Endometrial microvascular endothelial cells (primary cell): ENCODE measurements around the gene C5orf52. TPM values are rescaled to one million over a fixed set of nuclear protein-coding genes. Genes with fewer than 3 reads are reported as not detected.
"Not testable (repeated sequence)": the region's sequence is repeated elsewhere in the genome, so short reads cannot be mapped to it uniquely, and the experiment has no call there.

Experiments used
- in situ Hi-C: cut with HindIII; loops from 2 replicates; pipeline ENCODE4 v1.10.0; 2017; ENCODE audit warnings: low sequenced_read_pairs, low pct_unique_long_range_greater_than_20kb; ENCODE audit errors: inconsistent ontology term
- total RNA-seq: library from RNA; depleted of rRNA; stranded (reverse); fragments of >200 nt; gene quantifications from one replicate; pipeline ENCODE4 v1.2.3, GENCODE V29; 2015; ENCODE audit errors: inconsistent ontology term

Gene C5orf52
- total RNA-seq, 1 donor from 2014 or later, result not detected

GRCh38 chr5:157672976-157673375, 1.6 kb downstream of the C5orf52 start:
- in situ Hi-C loops, result no loop called here

DNA sequence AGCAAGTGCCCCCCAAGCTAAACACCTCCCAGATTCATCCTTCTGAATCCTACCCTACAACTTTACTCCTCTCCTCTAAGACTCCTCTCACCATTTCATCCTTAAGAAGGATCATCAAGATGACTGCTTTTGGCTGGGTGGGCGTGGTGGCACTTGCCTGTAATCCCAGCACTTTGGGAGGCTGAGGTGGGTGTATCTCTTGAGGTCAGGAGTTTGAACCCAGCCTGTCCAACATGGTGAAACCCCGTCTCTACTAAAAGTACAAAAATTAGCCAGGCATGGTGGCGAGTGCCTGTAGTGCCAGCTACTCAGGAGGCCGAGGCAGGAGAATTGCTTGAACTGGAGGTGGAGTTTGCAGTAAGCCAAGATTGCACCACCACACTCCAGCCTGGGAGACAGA, 3.0 kb downstream of the C5orf52 start:
- in situ Hi-C loops, result not testable (repeated sequence)

DNA sequence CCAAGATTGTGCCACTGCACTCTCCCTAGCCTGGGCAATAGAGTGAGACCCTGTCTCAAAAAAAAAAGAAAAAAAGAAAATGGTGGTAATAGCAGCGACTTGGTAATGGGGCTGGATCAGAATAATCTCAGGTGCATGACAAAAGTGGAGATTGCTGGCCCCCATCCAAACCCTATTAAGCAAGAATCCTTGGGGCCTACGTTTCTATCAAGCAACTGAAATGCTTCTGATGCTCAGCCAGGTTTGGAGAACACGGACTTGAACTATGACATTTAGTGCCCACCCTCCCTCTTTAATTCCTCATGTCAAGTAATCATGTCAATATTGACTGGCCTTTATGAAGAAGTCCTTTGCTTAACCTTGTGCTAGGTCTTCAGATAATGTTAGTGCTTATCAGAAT, 6.6 kb downstream of the C5orf52 start:
- in situ Hi-C loops, result no loop called here

GRCh38 chr5:157679801-157680200, 8.5 kb downstream of the C5orf52 start:
- in situ Hi-C loops, result no loop called here

DNA sequence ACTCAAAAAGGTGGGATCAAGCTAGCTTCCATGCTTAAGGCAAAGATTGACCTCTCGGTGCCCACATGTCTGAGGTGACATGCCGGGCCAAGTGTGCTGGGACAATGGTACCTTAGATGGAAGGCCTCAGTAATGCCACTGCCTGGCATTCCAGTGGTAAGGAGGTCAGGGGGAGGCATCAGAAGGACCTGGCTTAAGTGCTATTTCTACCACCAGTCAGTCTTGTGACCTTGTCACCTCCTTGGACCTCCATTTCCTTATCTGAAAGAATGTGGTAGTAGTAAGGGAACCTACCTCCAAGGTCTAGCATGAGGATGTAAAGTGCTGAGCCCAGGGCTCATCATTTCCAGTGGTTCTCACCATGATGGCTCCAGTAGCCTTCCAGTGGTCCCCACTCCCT, 8.9 kb downstream of the C5orf52 start:
- in situ Hi-C loops, result no loop called here

GRCh38 chr5:157681048-157681447, 9.7 kb downstream of the C5orf52 start:
- in situ Hi-C loops, result no loop called here

- in situ Hi-C loops, result no loop called here
Observed at GRCh38 chr5:157682257-157682656, 10.9 kb downstream of the C5orf52 start.

DNA sequence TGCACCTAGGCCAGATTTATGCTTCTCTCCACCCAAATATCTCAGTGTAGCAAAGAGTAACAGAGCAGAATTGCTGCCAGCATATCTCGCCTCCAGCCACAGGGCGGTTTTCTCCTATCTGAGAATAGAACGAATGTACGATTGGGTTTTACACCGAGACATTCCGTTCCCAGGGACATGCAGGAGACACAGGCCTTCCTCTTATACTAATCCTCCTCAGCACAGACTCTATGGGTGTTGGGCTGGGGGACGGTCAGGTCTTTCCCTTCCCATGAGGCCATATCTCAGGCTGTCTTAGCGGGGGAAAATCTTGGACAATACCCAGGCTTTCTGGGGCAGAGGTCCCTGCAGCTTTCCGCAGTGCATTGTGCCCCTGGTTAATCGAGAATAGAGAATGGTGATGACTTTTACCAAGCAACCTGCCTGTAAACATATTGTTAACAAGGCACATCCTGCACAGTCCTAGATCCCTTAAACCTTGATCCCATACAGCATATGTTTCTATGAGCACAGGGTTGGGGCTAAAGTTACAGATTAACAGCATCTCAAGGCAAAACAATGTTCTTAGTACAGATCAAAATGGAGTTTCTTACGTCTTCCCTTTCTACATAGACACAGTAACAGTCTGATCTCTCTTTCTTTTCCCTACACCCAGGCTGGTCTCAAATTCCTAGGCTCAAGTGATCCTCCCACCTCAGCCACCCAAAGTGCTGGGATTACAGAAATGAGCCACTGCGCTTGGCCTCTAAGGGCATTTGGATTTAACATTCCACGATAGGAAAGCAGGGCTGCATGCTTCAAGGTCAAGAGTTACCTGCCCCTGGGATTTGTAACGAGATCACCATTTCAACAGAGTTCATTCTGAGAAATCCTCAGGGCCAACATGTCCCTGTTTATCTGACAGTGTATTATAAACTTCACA, 15.2 kb downstream of the C5orf52 start:
- in situ Hi-C loops, result not testable (repeated sequence)

GRCh38 chr5:157687198-157687554, 15.8 kb downstream of the C5orf52 start:
- in situ Hi-C loops, result no loop called here

DNA sequence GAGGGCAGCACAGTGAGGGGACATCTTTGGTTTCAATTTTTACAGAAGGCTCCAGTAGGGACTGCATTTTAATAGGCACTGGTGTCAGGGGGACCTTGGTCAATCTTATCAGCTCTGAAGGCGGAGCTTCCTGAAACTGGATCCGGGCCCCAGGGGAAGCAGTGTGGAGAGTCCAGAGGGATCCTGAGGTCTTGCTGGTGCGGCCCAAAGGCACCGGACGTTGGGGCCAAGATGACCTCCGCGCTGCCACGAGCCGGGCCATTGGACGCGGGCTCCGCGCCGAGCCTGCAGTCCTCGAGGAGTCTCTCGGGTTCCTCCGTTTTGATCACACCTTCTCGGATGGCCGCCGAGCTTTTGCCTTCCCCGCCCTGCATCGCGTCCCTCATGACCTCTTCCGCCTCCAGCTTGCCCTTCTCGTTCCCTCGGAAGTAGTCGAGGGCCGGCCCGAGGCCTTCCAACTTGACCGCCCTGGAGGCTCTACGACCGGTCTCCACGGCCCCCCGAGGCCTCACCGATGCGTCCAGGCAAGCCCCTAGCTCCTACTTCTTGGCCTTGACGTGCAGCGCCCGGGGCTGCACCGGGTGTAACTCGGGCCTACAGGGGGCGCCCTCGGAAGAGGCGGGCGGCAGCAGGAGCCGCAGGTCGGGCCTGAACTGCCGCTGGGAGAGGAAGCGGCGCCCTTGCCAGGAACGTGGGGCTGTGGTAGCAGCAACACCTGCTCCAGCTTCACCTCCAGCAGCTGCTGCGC, 18.8 kb downstream of the C5orf52 start:
- in situ Hi-C loops, result no loop called here

DNA sequence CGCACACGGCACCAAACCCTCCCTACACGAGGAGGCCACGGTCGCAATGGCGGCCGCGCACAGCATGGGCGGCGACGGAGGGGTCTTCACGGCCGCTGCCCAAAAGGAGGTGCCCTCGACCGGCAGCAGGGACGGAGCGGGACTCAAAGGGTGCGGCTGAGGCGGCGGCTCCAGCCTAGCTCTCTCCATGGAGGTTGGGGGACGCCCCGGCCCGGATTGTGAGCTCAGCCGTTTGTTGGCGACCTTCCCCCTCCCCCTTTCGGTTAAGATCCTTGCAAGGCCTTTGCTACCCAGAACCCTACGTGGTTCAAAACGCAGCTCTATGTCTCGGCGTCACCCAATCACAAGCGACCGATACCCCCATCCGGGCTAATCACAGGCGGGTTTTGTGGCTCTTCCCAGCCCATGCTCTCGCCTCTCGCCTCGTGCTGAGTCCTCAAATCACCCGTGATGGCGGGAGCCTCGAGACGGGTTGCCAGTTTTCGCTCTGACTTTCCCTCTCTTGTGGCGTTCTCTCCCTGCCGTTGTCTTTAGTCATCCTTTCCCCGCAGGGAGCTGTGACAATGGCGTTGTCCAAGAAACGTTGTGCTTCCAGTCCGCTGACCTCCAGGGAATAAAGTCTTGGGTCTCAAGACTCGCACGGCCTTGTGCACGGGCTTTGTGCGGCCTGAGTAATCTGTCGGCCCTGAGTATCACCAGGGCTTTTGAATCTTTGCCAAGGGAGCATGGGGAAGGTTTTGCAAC, 19.5 kb downstream of the C5orf52 start:
- in situ Hi-C loops, result no loop called here

- in situ Hi-C loops, result not testable (repeated sequence)
Observed at GRCh38 chr5:157693816-157694215, 22.5 kb downstream of the C5orf52 start.

DNA sequence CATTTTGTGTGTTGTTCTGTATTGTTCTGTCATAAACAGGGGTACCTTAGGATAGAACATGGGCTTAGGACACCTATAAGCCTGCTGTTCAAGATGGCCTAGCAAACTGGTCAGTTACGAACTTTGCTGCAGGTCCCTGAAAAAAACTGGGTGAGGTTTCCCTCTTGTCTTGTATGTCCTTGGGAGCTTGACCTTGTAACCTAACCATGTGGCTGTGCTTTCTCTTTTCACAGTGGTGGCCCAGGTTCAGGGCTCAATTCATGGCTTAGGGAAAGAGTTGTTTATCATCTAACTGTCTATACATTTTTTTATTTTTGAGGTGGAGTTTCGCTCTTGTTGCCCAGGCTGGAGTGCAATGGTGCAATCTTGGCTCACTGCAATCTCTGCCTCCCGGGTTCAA, 24.8 kb downstream of the C5orf52 start:
- in situ Hi-C loops, result not testable (repeated sequence)

DNA sequence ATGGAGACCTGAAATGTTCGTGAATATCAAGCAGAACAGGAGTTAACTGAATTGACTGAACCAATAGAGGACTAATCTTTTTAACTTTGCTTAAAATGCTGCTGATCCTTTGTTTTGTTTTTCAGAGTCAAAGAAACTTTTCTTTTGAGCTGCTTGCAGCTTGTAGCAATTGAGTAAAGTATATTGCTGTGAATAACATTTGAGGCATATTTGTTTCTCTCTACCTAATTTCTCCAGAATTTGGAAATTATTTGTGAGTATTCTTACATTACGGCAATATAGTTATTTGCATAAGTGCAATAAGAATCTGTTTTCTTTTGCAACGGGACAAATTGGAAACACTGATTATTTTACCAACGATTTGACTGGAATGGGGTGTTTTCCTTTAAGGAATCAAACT, 27.3 kb downstream of the C5orf52 start:
- in situ Hi-C loops, result not testable (repeated sequence)

DNA sequence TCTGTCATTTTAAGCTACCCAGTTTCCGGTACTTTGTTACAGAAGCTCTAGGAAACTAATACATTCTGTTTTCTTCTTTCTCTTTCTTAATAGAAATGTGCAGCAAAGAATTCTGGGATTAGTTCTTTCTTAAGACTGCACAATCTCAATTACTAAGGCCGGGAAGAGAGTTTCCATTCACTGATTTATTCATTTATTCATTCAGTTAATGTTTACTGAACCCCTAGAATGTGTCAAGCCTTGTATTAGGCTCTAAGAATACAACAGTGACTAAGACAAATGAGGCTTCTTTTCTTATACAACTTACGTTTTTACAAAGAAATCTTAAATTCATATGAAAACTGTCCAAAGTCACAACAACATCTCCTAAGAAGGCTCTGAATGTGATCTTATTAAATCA, 32.4 kb downstream of the C5orf52 start:
- in situ Hi-C loops, result no loop called here

DNA sequence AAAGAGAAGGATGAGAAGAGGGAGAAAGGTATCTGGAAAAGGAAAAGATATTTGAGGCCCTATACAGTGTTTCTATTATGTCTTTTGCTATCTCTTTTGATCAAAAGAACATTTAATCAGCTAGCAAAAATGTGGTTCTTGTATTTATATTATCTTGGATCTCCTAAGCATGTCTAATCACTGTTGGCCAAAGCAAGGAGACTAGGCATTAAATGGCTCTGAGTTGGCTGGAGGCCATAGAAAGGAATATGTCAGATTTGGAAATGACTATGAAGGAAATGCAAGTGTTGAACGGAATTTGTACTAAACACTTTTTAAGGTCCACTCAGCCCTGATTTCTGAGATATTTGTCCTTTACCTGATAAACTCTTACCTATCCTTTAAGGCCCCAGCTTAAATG, 37.5 kb downstream of the C5orf52 start:
- in situ Hi-C loops, result no loop called here

DNA sequence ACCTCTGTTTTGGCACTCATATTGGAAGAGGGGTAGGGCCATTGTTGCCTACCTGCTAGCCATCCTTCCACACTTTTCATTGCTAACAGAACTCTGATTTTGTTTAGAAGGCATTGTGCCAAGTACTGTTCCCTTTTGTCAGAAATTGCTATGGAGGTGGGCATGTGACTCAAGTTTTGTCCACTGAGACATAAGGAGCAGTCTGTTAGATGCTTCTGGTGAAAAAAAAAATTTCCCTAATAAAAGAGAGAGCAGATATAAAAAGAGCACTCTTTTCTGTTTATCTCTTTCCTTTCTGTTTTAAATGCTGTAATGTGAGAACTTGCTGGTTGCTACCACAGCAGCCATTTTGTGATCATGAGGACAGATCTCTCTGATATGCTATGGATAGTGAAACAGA, 38.0 kb downstream of the C5orf52 start:
- in situ Hi-C loops, result no loop called here

DNA sequence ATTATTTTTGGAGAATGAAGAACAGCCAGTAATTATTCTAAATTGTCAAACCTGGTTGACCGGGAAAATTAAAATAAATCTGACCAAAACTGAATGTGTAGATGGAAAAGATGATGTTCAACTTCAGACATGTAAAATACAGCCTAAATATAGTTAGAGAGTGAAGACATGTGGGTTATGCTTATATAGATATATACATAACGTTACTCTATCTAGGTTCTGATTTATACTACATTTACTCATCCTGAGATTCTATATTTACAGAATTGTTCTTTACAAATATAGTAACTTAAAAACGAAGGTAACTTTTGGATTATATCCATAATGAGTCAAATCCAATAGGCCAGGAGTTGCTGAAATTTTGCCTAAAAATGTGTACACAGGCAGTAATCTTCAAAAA, 39.1 kb downstream of the C5orf52 start:
- in situ Hi-C loops, result no loop called here

- in situ Hi-C loops, result no loop called here
Observed at GRCh38 chr5:157710882-157711281, 39.5 kb downstream of the C5orf52 start.
